ENCODE data around the gene RDH8.
"Not testable (repeated sequence)": the region's sequence is repeated elsewhere in the genome, so short reads cannot be mapped to it uniquely, and the experiment has no call there.

The RDH8 gene

GRCh38 chr19:10006335-10006708 lies 7.0 kb upstream of the RDH8 start:
- DNase-seq = no peak

GRCh38 chr19:10006752-10007323 lies 6.4 kb upstream of the RDH8 start:
- DNase-seq = no peak

GRCh38 chr19:10007371-10008183 lies 5.7 kb upstream of the RDH8 start:
- DNase-seq = no peak

GRCh38 chr19:10008184-10008765 lies 5.0 kb upstream of the RDH8 start:
- DNase-seq = no peak

- no peak for DNase-seq
Measured at GRCh38 chr19:10009714-10010224, 3.5 kb upstream of the RDH8 start.

GRCh38 chr19:10010247-10010691 lies 3.0 kb upstream of the RDH8 start, which contains the start of gene COL5A3:
Gene COL5A3 (minus strand): TSS chr19:10010504. CDS start chr19:10010385, 119 bp downstream.
- no peak for DNase-seq

GRCh38 chr19:10010939-10011338 lies 2.3 kb upstream of the RDH8 start:
- no peak for DNase-seq

GRCh38 chr19:10011974-10012373 lies 1.3 kb upstream of the RDH8 start:
- DNase-seq = no peak

- DNase-seq = no peak
Measured at GRCh38 chr19:10013834-10014618, 743 bp downstream of the RDH8 start.

GRCh38 chr19:10018263-10018662 lies 5.0 kb downstream of the RDH8 start:
- DNase-seq = no peak

GRCh38 chr19:10018786-10019185 lies 5.5 kb downstream of the RDH8 start:
- DNase-seq = no peak

GRCh38 chr19:10019246-10019645 lies 6.0 kb downstream of the RDH8 start:
- no peak for DNase-seq

- no peak for DNase-seq
Measured at GRCh38 chr19:10020851-10021250, 7.6 kb downstream of the RDH8 start.

GRCh38 chr19:10021446-10021845 lies 8.2 kb downstream of the RDH8 start:
- DNase-seq = no peak

GRCh38 chr19:10021863-10022262 lies 8.6 kb downstream of the RDH8 start:
- DNase-seq = no peak

- not testable (repeated sequence) for DNase-seq
Measured at GRCh38 chr19:10023096-10023495, 9.8 kb downstream of the RDH8 start.

GRCh38 chr19:10026744-10027143 lies 13.5 kb downstream of the RDH8 start:
- no peak for DNase-seq

- DNase-seq = peak; percentile 54
Measured at GRCh38 chr19:10027158-10027997, 14.1 kb downstream of the RDH8 start.

- no peak for DNase-seq
Measured at GRCh38 chr19:10033614-10034013, 20.3 kb downstream of the RDH8 start.

- no peak for DNase-seq
Measured at GRCh38 chr19:10036601-10037071, 23.4 kb downstream of the RDH8 start.

- no peak for DNase-seq
Measured at GRCh38 chr19:10037367-10037766, 24.1 kb downstream of the RDH8 start.

- DNase-seq = no peak
Measured at GRCh38 chr19:10037809-10038208, 24.5 kb downstream of the RDH8 start.
